DMS114 treated with DMSO at 0.1 percent for 48 hours (cell line): ENCODE data around the gene TRAF3IP3.
A peak's percentile ranks its signal among the peaks of the same experiment; 100 is the strongest.

Source experiments
- DNase-seq: peaks from one replicate; lab custom pipeline; 2025; ENCODE audit not compliant: unreplicated experiment; lab: John Stamatoyannopoulos, UW

TRAF3IP3 gene

DNA sequence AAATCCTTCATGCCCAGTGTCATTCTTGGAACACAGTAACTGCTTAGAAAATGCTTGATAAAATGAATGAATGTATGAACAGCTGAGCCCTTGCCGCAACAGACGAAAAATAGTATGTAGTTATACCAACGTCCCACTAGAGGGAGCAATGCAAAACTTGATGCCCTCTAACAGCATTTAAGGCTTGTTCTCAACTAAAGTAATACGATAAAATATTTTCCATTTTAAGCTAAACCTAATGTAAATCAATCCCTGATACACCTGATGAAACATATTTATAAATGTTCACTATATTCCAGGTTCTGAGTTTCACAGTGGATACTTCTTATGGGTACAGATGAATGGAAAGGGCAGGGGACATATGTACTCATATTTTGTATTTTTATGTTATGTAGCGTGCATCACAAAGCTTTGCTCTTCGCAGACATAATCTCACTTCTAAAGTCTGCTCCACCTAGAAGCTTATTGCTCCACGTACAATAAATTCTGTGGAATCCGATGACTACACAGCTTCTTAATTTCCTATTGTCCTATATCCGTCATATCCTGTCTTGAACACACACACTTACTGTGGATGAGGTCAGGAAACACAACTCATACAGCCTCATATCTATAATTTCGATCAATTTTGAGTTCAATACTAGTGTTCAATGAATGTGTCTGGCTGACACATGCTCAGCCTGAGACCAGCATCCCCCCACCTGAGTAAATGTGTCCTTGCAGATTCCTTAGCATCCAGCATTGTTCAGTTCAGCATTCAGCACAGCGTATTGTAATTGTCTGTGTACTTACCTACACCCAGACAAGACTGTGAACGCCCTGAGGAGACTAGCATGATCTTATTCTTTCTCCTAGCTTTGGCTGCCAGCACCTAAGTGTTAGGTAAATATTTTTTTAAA, 67.5 kb downstream of the TRAF3IP3 start:
- peak; percentile 43 for DNase-seq

DNA sequence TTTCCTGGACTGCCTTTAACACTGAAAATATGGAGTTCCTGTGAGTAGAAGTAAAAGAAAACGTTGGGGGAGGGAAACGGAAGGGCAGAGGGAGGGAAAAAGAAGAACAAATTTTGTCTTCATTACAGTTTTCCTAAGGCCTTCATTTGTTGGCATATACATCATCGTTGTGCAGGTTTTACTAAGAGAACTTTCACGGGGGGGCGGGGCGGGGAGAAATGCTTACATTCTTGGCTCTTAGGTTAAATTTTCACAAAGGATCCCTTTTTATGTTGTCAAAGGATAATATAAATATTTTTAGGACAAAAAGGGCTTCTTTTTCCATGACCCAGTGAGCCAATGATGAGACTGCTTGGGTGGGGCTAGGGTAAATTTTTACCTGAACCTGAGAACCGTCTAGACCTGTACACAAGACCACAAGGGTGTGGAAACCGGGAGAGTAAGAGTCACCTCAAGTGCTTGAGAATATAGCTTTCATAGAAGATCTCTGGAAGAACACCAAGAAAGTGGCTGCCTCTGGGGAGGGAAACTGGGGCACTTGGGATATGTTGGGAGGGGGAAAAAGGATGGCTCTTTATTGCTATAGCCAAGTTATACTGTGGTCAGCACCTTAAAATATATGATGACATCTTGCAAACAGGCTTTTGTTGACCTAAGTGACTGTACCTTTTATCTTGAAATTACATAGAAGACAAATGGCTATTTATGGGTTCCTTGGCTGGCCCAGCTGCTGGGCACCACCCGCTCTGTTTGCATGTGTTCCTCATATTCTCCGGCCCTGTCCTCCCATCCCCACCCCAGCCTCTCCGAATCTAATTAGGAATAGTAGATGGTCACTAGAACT, 70.0 kb downstream of the TRAF3IP3 start:
- no peak for DNase-seq

DNA sequence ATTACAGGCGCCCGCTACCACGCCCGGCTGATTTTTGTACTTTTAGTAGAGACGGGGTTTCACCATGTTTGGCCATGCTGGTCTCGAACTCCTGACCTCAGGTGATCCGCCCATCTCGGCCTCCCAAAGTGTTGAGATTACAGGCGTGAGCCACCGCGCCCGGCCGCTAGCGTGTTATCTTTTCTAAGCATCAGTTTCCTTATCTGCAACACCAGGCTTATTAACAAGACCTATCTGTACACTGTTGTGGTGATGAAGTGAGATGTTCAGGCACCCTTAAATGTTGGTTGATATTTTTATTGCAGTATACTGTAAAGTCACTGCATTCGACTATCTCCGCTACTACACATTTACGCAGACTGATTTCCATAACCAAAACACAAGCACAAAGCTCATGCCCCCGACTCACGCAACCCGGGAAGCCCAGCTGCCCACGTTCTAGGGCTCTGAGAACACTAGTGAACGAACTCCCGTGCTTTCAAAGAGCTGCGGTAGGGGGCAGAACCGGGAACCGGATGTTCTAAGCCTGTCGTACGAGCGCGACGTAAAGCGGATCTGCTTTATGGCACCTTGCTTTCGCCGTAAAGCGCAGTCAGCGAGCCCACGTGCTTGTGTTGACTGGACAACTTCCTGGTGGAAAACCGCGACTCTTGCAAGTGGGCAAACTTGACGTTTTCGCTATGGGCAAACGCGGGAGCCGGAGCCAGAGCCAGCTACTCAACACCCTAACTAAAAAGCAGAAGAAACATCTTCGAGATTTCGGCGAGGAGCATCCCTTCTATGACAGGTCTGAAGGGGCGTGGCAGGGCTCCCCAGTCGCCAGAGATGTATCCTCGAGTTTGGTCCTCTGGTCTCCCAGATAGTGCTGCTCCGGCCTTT, 71.8 kb downstream of the TRAF3IP3 start, which contains the start of gene UTP25:
TSS of gene UTP25 (plus strand) at position 589 of the 879 bp plus-strand sequence. CDS start at position 681, 92 bp downstream.
- DNase-seq, result peak; percentile 94

DNA sequence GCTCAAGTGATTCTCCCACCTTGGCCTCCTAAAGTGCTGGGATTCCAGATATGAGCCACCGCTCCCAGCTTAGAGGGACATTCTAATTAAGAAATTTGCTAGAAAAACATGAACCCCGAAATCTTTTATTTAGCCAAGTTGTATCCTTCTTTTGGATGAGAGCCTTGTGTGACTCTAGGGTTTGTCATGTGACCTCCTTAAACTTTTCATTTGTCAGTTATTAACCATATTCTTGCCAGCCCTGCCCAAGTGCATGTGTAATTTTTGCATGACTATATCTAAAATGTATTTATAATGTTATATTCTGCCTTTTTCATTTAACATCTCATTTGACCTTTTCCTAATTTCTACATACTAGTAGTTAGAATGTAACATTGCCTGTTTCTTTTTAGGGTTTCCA, 73.9 kb downstream of the TRAF3IP3 start:
- DNase-seq, result no peak

DNA sequence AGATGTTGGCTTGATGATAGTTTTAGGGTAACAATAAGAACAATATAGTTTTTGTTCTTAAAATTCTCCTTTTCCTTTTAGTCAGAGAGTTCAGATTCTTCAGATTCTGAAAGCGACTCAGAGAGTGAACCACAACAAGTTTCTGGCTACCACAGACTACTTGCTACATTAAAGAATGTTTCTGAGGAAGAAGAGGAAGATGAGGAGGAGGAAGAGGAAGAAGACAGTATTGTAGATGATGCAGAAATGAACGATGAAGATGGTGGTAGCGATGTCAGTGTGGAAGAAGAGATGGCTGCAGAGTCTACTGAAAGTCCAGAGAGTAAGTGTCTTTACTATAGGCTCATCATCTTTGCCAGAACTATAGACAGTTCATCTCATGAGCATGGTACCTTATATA, 74.9 kb downstream of the TRAF3IP3 start:
- no peak for DNase-seq

DNA sequence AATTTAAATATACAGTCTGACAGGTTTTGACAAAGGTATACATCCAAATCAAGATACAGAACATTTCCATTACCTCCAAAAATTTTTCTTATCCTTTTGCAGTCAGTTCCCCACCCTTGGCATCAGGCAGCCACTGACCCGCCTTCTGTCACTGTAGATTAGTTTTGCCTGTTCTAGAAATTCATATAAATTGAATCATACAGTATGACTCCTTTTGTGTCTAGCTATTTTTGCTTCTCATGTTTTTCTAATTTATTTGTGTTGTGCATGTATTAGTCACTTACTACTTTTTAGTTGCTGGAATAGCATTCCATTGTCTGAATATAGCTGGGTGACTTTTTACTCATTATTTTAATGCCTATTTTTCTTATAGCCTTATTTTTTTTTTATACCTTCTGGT, 75.8 kb downstream of the TRAF3IP3 start:
- no peak for DNase-seq
